Activated B cell treated with CpG ODN at 0.5 μM for 24 hours (primary cell): ENCODE results near the gene SAMD14. TPM values are rescaled to one million over a fixed set of nuclear protein-coding genes. Genes with fewer than 3 reads are reported as not detected.

ENCODE experiments used
- ATAC-seq: fragments of 200-7000 bp; cut with Tn5 transposase; one replicate; pipeline ENCODE4 v1.10.0; 2021; ENCODE audit warnings: low read depth, mild to moderate bottlenecking, moderate library complexity
- CTCF ChIA-PET: fragments of 350-600 bp; sonication (Branson Sonifier 250); formaldehyde crosslinking; loops from one replicate; lab custom pipeline; 2021; ENCODE audit warnings: antibody characterized with exemption; lab: Charles Lee
- POLR2A ChIA-PET: fragments of 350-600 bp; sonication (Branson Sonifier 250); formaldehyde crosslinking; loops from one replicate; lab custom pipeline; 2021; ENCODE audit warnings: antibody characterized with exemption; lab: Charles Lee
- DNase-seq: peaks from one replicate; pipeline ENCODE4 v3.0.0; 2022
- H3K27ac Mint-ChIP-seq: one replicate; pipeline ENCODE4 v1.8.0; 2020; ENCODE audit warnings: mixed read lengths
- H3K27me3 Mint-ChIP-seq: one replicate; pipeline ENCODE4 v1.8.0; 2021; ENCODE audit warnings: mixed read lengths
- H3K36me3 Mint-ChIP-seq: one replicate; pipeline ENCODE4 v1.8.0; 2021; ENCODE audit warnings: low read depth, mixed read lengths
- H3K4me1 Mint-ChIP-seq: one replicate; pipeline ENCODE4 v1.8.0; 2021; ENCODE audit warnings: mixed read lengths
- H3K4me3 Mint-ChIP-seq: one replicate; pipeline ENCODE4 v1.8.0; 2020; ENCODE audit warnings: mild to moderate bottlenecking, mixed read lengths
- H3K9me3 Mint-ChIP-seq: one replicate; pipeline ENCODE4 v1.8.0; 2020; ENCODE audit warnings: mixed read lengths
- CTCF ChIP-seq: fragments of 200-600 bp; IDR thresholded peaks from one replicate; pipeline ENCODE4 v1.8.0; 2022; ENCODE audit warnings: antibody characterized with exemption, mild to moderate bottlenecking
- intact Hi-C: fragments of 100-400 bp; cut with micrococcal nuclease; formaldehyde crosslinking; loops from one replicate; pipeline ENCODE4 v1.15.1; 2024
- total RNA-seq: library from RNA; stranded (reverse); gene quantifications from 2 replicates; pipeline ENCODE4 v1.2.3, GENCODE V29; 2022

SAMD14 gene
- total RNA-seq, 1 donor from 2014 or later = 4.7 TPM

- no peak for TF ChIP-seq CTCF
- DNase-seq (no peak), ATAC-seq (peak; percentile 18)
- intact Hi-C loops = loop anchor here (1.0 to 2.0 kb wide), 2 partner anchors 46 to 156 kb away; no protein-coding TSS in a partner anchor
- peaks cover 36% of the 10 kb centered on the region for H3K27me3 Mint-ChIP-seq
- H3K27ac Mint-ChIP-seq = no peak overlapping the region
- H3K4me1 Mint-ChIP-seq = peaks cover 14% of the 10 kb centered on the region
- CTCF ChIA-PET = interaction anchor here (0.6 to 2.1 kb wide), 8 partner anchors 17 to 179 kb away, joined by 3 to 10 read pairs (median 4); no protein-coding TSS in a partner anchor
- POLR2A ChIA-PET = interaction anchor here (0.6 to 1.0 kb wide), 2 partner anchors 9 to 15 kb away, joined by 3 to 7 read pairs; partner anchors contain the start of gene SAMD14
- no peaks in the 10 kb centered on the region for H3K9me3 Mint-ChIP-seq
- peaks cover 5% of the 10 kb centered on the region for H3K36me3 Mint-ChIP-seq
- H3K4me3 Mint-ChIP-seq = peak overlapping the region; percentile 28
These were observed 15.1 kb downstream of the SAMD14 start for GRCh38 chr17:50114849-50115357.

- POLR2A ChIA-PET = interaction anchor here (0.6 to 1.0 kb wide), 2 partner anchors 9 to 16 kb away, joined by 3 to 7 read pairs; partner anchors contain the start of gene SAMD14
- peaks cover 14% of the 10 kb centered on the region for H3K4me1 Mint-ChIP-seq
- H3K27me3 Mint-ChIP-seq = peaks cover 31% of the 10 kb centered on the region
- H3K27ac Mint-ChIP-seq = no peak overlapping the region
- intact Hi-C loops = loop anchor here (2.0 kb wide), 1 partner anchor 156 kb away; no protein-coding TSS in a partner anchor
- DNase-seq (no peak), ATAC-seq (no peak)
- CTCF ChIA-PET = interaction anchor here (0.6 to 2.1 kb wide), 9 partner anchors 17 to 179 kb away, joined by 3 to 10 read pairs (median 4); no protein-coding TSS in a partner anchor
- no peaks in the 10 kb centered on the region for H3K9me3 Mint-ChIP-seq
- peaks cover 6% of the 10 kb centered on the region for H3K36me3 Mint-ChIP-seq
- TF ChIP-seq CTCF = no peak
- no peak overlapping the region for H3K4me3 Mint-ChIP-seq
These were observed 15.6 kb downstream of the SAMD14 start for GRCh38 chr17:50114401-50114800.

GRCh38 chr17:50113624-50114320 is 16.2 kb downstream of the SAMD14 start:
- Mint-ChIP-seq H3K27ac (no peak overlapping the region), H3K36me3 (peaks cover 13% of the 10 kb centered on the region), H3K4me1 (peaks cover 14% of the 10 kb centered on the region), H3K9me3 (no peaks in the 10 kb centered on the region), H3K27me3 (peaks cover 28% of the 10 kb centered on the region), H3K4me3 (no peak overlapping the region)
- ATAC-seq (no peak), DNase-seq (no peak)
- ChIA-PET CTCF (interaction anchor here (1.1 to 1.4 kb wide), 4 partner anchors 18 to 65 kb away, joined by 3 to 5 read pairs (median 4); no protein-coding TSS in a partner anchor), POLR2A (no interaction called here)
- intact Hi-C loops = loop anchor here (2.0 kb wide), 1 partner anchor 157 kb away; no protein-coding TSS in a partner anchor
- TF ChIP-seq CTCF = no peak

GRCh38 chr17:50112694-50113093 is 17.3 kb downstream of the SAMD14 start:
- Mint-ChIP-seq H3K9me3 (no peaks in the 10 kb centered on the region), H3K4me3 (no peak overlapping the region), H3K4me1 (peaks cover 12% of the 10 kb centered on the region), H3K36me3 (peaks cover 22% of the 10 kb centered on the region), H3K27me3 (peaks cover 19% of the 10 kb centered on the region), H3K27ac (no peak overlapping the region)
- POLR2A ChIA-PET = no interaction called here
- ATAC-seq (no peak), DNase-seq (no peak)
- TF ChIP-seq CTCF = no peak
- CTCF ChIA-PET = interaction anchor here (0.5 kb wide), 1 partner anchor 81 kb away, joined by 3 read pairs; no protein-coding TSS in a partner anchor
- intact Hi-C loops = no loop called here
